Lower leg skin (tissue), 4 donors: ENCODE measurements around the gene KRTAP4-11. TPM values are rescaled to one million over a fixed set of nuclear protein-coding genes. Genes with fewer than 3 reads are reported as not detected.
"Not testable (repeated sequence)": the region's sequence is repeated elsewhere in the genome, so short reads cannot be mapped to it uniquely, and the experiment has no call there.

ENCODE experiments used
- DNase-seq, 2 donors: peaks; one replicate each; pipeline ENCODE4 v3.0.0-alpha.2; 2019; ENCODE audit warnings: low spot score in 2 of 2
- H3K4me3 ChIP-seq: fragments of 200-600 bp; sonication (generic); 2 replicates; pipeline ENCODE4 v1.5.1; 2017; ENCODE audit warnings: mild to moderate bottlenecking, low read depth; ENCODE audit not compliant: poor library complexity, severe bottlenecking
- POLR2A ChIP-seq, 2 donors: fragments of 450-650 bp; IDR thresholded peaks; one replicate each; pipeline ENCODE4 v1.6.1; 2016 to 2017; ENCODE audit warnings: antibody characterized with exemption in 2 of 2, mild to moderate bottlenecking in 1 of 2, moderate library complexity in 1 of 2
- WGBS, 2 donors: methylation state at CpG; one replicate each; pipeline ENCODE4 v1.1.5; 2018; 5-methylcytosine and 5-hydroxymethylcytosine counted together
- intact Hi-C: fragments of 100-400 bp; cut with DNase I; formaldehyde crosslinking; loops from one replicate; pipeline ENCODE4 v1.15.0; 2023; ENCODE audit warnings: low total_unique reads
- total RNA-seq, 4 donors: library from RNA; depleted of rRNA; stranded (reverse); fragments of >200 nt; gene quantifications; one replicate each; pipeline ENCODE4 v1.1.0, GENCODE V29; 2016
- TF ChIP-seq, protein P1 (sequence below), 3 donors: fragments of 450-650 bp; IDR thresholded peaks; one replicate each; pipeline ENCODE4 v1.5.1; 2016; ENCODE audit warnings: antibody characterized with exemption in 3 of 3, mild to moderate bottlenecking in 3 of 3, moderate library complexity in 2 of 3

KRTAP4-11 gene
- total RNA-seq, 4 donors from 2014 or later: 0.89 to 20.6 TPM; not detected in 2

DNA sequence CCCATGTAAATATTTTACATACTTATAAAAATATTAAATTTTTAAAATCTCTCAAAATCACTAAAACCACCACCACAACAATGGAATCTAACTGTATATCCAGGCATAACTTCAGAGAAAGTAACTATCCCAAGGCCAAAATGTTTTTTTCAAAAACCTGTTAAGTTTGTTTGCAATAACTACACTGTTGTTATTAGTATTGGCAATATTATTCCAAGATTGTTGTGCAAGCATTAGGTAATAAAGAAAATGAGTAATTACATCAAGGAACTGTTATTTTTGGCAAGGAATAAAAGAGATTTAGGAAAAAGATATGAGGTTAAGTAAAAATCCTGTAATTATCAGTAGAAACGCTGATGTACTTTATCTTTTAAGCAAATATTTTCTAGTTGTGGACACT is 9.2 kb upstream of the KRTAP4-11 start:
- TF ChIP-seq, protein P1, sequence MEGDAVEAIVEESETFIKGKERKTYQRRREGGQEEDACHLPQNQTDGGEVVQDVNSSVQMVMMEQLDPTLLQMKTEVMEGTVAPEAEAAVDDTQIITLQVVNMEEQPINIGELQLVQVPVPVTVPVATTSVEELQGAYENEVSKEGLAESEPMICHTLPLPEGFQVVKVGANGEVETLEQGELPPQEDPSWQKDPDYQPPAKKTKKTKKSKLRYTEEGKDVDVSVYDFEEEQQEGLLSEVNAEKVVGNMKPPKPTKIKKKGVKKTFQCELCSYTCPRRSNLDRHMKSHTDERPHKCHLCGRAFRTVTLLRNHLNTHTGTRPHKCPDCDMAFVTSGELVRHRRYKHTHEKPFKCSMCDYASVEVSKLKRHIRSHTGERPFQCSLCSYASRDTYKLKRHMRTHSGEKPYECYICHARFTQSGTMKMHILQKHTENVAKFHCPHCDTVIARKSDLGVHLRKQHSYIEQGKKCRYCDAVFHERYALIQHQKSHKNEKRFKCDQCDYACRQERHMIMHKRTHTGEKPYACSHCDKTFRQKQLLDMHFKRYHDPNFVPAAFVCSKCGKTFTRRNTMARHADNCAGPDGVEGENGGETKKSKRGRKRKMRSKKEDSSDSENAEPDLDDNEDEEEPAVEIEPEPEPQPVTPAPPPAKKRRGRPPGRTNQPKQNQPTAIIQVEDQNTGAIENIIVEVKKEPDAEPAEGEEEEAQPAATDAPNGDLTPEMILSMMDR (IDR thresholded peaks at IDR 0.05): no peak
- TF ChIP-seq POLR2A (IDR thresholded peaks at IDR 0.05): no peak
- no peak for DNase-seq
- 46 to 48% methylated on average over 1 of the region's 1 CpG for WGBS, 2 donors
- intact Hi-C loops: no loop called here
- no peak overlapping the region for H3K4me3 ChIP-seq

DNA sequence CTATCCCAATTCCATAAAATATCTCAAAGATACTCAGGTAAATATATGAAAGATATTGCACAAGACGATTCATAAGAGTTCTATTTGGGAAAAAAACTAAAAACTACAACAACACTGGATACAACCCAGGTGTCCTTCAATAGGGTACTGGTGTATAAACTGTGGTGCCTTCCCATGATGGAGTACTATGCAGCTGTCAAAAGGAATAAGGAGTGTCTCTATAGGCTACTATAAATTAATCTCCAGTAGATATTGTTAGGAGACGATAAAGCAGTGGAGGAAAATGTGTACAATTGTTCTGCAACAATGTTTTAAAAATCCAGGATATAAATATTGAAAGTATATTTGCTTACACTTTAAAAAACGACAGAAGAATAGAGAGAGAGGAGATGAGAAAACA is 8.2 kb upstream of the KRTAP4-11 start:
- H3K4me3 ChIP-seq: no peak overlapping the region
- TF ChIP-seq, protein P1 (IDR thresholded peaks at IDR 0.05): no peak
- TF ChIP-seq POLR2A (IDR thresholded peaks at IDR 0.05): no peak
- intact Hi-C loops: no loop called here
- 81 to 84% methylated on average over 3 of the region's 3 CpGs for WGBS, 2 donors
- no peak for DNase-seq

DNA sequence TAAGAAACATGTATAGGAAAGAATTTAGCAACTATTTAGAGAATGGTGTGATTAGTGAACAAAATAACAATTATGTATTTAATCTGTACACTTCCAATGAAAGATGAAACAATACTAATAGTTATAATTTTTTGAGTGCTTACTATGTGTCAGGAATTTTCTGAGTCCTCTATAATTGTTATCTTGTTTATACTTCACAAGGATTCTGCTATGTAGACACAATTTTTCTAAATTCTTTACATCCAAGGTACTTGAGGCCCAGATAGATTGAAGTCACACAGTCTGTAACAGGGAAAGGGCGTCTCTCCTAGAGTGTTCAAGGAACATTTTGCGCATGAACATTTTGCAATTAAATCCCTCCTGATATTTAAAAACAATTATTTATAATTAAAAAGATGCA is 6.9 kb upstream of the KRTAP4-11 start:
- no peak overlapping the region for H3K4me3 ChIP-seq
- intact Hi-C loops: no loop called here
- WGBS, 2 donors: 91 to 97% methylated on average over 2 of the region's 2 CpGs
- TF ChIP-seq POLR2A (IDR thresholded peaks at IDR 0.05): no peak
- TF ChIP-seq, protein P1 (IDR thresholded peaks at IDR 0.05): no peak
- no peak for DNase-seq

DNA sequence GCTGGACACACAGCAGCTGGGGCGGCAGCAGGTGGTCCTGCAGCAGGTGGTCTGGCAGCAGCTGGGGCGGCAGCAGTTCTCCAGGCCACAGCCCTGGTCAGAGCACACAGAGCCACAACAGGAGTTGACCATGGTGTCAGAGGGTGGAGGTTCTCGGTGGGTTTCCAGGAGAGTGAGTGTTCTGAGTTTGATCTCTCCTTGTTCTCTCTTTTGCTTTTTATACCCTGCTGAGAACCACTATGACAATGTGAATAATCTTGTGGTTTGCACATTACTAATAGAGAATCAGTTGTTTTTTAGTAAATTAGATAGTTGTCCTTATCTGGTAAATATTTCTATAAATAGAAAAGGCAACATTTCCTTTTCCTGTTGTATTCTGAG is 5.8 kb upstream of the KRTAP4-11 start, which contains the start of gene KRTAP4-12:
KRTAP4-12 (minus strand) TSS at position 192 of the 381 bp plus-strand sequence; CDS start at position 132, 60 bp downstream.
- 76 to 91% methylated on average over 3 of the region's 3 CpGs for WGBS, 2 donors
- intact Hi-C loops, DNase-seq, H3K4me3 ChIP-seq: not testable (repeated sequence)

DNA sequence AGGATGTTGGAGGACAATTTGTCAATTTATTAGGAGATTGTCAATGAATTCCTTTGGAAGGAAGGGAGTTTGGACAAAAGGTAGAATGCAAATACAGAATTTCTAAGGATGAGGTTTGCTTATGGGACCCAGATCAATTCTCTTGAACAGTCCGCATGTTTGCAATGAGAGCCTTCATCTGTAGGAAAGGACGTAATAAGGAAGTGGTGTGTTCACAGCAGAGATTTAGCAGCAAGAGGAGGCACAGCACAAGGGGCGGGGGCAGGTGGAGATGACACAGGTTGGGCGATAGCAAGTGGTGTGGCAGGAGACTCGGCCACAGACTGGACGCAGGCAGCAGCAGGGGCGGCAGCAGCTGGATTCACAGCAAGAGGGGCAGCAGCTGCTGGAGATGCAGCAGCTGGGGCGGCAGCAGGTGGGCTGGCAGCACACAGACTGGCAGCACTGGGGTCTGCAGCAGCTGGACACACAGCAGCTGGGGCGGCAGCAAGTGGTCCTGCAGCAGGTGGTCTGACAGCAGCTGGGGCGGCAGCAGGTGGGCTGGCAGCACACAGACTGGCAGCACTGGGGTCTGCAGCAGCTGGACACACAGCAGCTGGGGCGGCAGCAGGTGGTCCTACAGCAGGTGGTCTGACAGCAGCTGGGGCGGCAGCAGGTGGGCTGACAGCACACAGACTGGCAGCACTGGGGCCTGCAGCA is 5.3 kb upstream of the KRTAP4-11 start:
- WGBS, 2 donors: 90 to 91% methylated on average over 8 to 12 of the region's 12 CpGs
- DNase-seq, intact Hi-C loops: not testable (repeated sequence)

DNA sequence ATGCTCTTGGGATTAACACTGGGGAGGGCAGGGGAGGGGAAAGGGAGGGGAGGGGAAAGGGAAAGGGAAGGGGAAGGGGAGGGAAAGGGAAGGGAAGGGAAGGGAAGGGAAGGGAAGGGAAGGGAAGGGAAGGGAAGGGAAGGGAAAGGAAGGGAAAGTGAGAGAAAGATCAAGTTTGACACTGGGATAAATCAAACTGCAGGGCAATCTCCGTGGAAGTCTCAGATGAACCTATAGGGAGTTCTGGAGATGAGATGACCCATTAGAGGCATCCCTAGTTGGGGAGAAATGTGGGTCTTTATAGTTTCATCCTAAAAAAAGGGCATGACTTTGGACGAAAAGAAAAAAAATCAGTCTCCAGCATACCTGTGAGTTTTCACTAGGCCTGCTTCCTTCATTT is 3.6 kb upstream of the KRTAP4-11 start:
- no peak for TF ChIP-seq POLR2A (IDR thresholded peaks at IDR 0.05)
- TF ChIP-seq, protein P1 (IDR thresholded peaks at IDR 0.05): no peak
- intact Hi-C loops: no loop called here
- no peak overlapping the region for H3K4me3 ChIP-seq
- WGBS, 2 donors: 85 to 93% methylated on average over 2 of the region's 2 CpGs
- no peak for DNase-seq

More for the DNA sequence above, 5.3 kb upstream of the KRTAP4-11 start:
- H3K4me3 ChIP-seq: not testable (repeated sequence)

DNA sequence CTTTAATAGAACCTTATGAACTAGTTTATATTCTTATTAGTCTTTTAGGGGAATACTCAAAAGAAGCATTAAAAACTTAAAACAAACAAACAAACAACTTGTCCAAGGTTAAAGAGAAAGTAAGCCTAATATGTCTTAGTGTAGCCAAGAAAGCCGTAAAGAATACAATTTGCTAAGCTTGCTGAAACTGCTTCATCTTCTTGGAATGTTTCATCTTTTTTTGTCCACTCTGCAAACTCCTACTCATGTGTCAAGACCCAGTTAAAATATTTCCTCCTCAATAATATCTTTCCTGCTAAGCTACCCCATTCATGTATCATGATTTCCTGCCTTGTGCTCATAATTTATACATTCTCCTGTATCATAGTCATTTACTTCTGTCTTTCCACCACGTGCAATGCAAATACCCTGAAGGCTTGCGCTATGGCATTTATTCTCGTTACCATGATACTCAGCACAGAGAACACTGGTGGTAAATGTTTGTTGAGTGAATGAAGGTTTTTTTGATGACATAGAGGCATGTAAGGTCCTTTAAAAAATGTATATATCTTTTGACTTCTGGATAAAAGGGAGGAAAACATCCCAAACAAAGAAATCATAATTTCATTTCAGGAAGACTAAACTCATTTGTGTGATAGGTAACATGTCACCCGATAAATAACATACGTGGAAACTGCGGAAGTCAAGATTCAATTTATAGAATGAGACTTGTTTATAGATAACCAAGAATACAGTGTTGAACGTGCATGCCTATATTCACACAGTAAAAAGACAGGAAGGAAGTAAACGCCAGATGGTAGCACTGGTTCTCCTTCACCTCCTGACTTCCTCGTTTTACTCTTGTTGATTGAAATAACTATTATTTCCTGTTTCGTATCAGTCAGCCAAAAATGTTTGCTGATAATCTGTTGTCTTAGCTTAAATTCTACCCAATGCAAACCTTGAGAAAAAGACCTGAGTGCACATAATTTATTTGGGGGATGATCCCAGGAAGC is 1.8 kb upstream of the KRTAP4-11 start:
- intact Hi-C loops, DNase-seq, H3K4me3 ChIP-seq: not testable (repeated sequence)
- 56 to 64% methylated on average over 11 of the region's 11 CpGs for WGBS, 2 donors
